NCI-H128 (cell line): ENCODE data around the gene DTNBP1.
"Not testable (repeated sequence)": the region's sequence is repeated elsewhere in the genome, so short reads cannot be mapped to it uniquely, and the experiment has no call there.

Source experiments
- DNase-seq: peaks from one replicate; lab custom pipeline; 2025; ENCODE audit not compliant: unreplicated experiment; lab: John Stamatoyannopoulos, UW

Gene DTNBP1

DNA sequence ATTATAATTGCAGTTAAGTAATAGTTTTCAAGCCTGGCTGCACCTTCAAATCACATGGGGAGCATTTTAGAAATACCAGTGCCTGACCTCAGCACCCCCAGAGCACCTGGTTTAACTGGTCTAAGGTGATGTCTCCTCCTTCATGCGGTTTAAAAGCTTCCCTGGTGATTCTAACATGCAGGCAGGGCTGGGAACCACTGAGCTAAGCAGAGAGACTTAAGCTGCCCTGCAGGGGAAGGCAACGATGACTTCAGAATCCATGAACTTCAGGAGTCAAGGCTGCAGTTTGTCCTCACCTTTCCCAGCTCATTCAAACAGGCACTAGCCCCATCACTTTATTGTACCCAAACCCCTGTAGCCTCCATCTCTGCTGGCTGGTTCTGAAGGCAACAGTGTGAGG, 6.1 kb upstream of the DTNBP1 start:
- no peak for DNase-seq

DNA sequence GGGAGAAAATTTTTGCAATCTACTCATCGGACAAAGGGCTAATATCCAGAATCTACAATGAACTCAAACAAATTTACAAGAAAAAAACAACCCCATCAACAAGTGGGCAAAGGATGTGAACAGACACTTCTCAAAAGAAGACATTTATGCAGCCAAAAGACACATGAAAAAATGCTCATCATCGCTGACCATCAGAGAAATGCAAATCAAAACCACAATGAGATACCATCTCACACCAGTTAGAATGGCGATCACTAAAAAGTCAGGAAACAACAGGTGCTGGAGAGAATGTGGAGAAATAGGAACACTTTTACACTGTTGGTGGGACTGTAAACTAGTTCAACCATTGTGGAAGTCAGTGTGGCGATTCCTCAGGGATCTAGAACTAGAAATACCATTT, 4.1 kb upstream of the DTNBP1 start:
- DNase-seq = not testable (repeated sequence)

DNA sequence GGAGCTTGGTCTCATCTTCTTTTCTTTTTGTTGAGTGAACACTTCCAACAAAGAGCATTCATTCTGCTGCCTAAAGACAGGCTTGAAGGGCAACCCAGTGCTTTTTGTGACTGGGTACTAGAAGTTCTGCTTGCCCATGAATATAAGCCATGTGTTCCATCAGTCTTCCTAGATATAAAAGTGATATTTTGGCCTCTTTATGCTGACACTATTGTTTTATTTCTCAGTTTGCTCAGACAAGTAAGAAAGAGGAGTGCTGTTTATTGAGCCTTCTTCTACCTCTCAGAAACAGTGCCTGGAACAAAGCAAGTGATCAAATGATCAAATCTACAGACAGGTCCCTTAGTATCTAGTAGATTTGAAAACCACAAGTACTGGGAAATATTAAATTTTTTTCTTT, 2.4 kb upstream of the DTNBP1 start:
- no peak for DNase-seq

DNA sequence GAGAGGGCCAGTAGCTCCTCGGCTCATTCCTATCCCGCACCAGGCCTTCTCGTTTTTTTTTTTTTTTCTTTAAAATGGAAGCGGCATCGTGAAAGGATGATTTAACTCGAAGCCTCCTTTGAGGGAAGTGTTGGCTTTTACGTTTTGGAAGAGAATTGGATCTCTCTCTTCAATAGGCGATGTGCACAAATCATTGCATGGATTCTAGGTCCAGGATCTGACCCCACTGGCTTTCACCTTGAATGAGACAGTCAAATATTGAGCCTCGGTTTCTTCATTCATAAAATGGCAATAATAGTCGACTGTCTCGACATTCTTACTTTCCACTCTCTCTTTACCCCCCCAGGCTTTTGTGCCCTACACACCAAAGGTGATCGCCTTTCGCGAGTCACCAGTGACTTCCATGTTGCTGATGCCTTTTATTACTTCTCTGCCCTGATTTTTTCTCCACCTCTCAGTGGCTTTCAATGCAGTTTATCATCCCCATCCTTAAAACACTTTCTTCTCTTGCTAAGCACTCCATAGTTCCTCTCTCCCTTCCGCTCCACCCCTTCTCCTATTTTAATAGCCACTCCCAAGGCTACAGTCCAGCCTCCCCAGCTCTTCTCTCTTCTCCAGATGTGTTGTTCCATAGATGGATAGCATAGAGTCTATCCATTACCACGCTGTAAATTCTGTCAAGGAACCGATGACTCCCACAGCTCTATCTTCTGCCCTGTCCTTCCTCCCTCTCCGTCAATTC, 473 bp upstream of the DTNBP1 start:
- no peak for DNase-seq

DNA sequence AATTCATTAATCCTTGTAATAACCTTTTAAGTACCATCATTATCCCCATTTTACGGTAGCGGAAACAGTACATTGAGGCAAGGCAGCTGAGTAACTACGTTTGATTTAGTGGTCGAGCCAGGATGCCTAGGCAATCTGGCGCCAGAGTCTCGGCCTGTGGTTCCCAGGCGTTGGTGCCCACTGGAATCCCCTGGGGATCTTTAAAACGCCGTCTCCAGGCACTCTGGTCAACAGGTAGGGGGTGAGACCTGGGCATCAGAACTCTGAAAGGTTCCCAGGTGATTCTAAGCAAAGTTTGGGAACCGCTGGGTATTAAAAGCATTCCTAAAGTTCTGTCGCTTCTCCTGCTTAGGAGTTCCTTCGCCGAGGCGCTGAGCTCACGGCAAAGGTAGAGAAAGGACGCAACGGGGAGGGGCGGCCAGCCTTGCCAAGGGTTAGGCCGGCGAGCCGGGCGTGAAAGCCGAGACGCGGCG, 939 bp downstream of the DTNBP1 start:
- DNase-seq = no peak

DNA sequence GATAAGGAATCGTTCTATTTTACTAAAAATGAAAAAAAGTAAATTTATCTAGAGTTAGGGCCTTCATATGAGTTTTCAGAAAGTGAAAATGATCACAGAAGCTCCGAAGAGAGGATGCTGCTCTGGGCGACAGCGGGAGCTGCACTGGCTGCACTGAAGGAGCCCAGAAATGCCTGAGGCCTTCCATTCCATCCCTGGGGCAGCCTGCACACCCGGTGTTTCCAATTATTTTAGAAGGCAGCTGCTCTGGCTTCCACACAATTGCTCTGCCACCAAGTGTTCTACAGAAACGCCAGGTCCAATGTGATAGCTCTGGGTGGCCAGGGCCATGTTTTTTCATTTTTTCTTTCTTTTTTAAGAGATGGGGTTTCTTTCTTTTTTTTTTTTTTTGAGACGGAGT, 3.6 kb downstream of the DTNBP1 start:
- no peak for DNase-seq

DNA sequence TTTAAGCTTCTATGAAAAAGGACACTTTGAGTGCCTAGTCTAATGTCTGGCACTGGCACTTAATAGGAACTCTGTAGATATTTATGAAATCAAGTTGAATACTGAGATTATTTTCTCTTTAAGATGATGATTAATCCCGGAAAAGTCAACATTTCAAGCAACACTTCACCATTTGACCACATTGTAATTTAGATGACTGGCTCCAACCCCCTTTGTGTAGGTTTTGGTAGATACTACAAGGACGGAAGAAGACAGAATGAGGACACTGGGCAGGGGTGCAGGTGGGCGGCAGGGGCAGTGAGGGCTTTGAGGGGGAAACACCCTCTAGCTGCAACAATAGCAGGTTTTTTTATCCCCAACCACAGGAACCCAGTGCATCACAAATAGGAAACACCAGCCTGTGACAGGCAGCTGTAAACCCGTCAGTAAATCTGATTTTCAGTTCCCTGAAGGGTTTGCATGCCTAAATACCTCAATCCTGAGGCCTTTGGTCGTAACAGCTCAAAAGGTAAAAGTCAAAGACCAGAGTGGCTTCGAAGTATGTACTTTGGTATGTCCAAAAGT, 4.6 kb downstream of the DTNBP1 start:
- no peak for DNase-seq

DNA sequence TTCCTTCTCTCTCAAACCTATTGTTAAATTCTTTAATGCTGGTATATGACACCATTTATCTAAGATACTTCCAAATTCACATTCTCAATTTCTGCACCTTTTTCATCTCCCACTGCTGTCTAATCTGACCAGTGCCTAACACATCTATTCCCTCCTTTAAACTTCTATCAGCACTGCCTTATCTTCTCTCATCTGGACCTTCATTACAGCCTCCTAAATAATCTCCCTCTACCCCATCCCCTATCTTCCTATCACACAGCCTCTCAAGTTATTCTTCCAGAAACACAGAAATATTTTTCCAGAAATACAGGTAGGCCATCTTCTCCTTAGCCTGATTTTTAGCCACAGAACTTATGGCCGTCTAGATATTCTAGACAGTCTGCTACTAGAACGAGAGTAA, 5.5 kb downstream of the DTNBP1 start:
- DNase-seq = no peak

DNA sequence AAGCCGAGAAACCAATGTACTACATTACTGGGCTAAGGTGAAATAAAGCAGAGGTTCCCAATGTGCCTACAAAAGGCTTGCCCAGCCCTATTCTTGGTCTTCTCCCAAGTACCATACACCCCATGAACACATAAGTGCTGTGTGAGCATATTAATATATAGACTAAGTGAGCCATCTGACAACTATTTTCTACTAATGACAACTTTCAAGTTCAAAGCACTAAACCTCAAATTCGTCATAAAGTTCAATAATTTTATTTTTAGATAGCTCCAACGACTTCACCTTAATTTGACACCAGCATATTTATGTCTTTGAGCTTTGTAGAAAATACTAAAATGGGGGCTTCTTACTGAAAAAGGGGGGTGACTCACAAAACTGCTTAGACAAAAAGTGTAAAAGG, 6.7 kb downstream of the DTNBP1 start:
- DNase-seq = no peak

DNA sequence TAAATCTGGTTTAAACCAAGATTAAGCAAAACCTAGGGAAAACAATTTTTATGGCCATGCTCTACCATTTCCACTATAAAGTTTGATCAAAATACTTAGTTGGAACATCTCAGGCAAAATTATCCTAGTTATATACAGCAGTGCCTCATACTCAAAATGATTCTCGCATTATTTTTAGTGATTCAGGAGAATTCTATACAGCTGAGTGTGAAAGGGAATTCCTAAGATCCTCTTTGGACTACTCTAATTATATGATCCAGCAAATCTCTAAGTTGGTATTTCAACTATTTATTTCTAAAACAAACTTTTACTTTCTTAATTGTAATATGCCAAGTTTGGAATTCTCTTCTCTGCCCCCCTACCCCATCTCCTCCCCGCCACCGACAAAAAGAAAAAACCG, 8.6 kb downstream of the DTNBP1 start:
- DNase-seq = no peak

DNA sequence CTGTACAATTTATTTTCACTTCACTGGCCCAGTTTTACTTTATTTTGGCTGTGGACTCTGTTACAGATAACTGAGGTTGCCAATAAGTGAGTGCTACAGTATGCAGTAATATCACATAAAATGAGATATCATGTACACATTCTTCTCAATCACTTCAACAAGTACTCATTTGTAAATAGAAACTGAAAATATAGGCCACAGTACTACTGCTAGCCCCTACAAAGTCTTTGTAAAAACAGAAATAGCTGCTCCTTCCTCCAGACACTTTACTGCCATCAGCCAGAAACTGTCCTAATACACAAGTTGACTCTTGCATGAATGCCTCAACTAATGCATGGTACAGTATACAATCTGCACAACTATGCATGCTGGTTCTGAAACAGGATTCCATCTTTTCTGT, 9.2 kb downstream of the DTNBP1 start:
- DNase-seq = no peak

DNA sequence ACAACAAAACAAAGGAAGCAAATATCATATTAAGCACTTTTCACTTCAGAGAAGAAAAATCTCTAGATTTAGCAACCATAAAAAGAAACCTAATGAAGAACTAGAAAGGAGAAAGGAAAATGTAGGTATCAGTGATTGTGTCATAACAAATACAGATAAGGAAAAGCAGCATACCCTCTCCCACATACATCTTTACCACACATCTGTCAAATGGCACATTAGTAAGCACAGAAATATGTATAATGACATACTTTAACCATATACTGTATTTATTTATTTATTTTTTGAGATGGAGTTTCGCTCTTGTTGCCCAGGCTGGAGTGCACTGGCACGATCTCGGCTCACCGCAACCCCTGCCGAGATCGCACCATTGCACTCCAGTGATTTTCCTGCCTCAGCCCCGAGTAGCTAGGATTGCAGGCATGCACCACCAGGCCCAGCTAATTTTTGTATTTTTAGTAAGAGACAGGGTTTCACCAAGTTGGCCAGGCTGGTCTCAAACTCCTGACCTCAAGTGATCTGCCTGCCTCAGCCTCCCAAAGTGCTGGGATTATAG, 12.7 kb downstream of the DTNBP1 start:
- DNase-seq = not testable (repeated sequence)

DNA sequence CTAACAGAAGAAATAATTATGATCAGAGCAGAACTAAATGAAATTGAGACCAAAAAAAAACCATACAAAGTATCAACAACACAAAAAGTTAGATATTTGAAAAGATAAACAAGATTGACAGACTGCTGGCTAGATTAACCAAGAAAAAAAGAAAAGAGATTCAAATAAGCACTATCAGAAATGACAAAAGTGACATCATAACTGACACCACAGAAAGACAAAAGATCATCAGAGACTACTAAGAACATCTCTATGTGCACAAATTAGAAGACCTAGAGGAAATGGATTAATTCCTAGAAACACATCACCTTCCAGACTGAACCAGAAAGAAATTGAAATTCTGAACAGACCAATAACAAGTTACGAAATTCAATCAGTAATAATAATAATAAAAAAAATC, 17.9 kb downstream of the DTNBP1 start:
- no peak for DNase-seq

DNA sequence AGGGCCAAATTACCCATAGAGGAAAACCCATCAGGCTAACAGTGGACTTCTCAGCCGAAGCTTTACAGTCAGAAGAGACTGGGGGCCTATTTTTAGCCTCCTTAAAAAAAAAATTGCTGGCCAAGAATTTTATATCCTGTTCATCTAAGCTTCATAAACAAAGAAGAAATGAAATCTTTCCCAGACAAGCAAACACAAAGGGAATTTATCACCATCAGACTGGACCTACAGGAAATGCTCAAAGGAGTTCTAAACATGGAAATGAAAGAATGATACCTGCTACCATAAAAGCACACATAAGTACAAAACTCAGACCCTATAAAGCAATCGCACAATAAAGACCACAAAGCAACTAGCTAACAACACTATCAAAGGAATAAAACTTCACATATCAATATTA, 19.3 kb downstream of the DTNBP1 start:
- DNase-seq = no peak

DNA sequence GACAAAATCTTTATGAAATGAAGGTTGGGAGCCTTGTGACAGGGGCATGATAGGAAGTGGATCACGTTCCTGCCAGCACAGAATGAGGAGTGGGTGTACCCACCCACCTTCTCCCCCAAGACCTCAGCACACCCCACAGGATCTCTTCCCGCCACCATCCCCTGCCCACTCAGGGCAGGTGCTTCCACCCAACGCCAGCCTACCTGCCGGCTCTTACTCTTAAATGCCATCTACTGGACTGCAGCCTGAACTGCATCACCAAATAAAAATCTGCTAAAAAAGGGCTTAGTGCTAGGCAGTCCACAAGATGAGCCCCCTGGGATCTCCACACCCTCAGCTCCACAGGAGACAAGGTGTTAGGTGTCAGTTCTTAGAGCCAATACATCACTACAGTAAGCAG, 20.6 kb downstream of the DTNBP1 start:
- no peak for DNase-seq

DNA sequence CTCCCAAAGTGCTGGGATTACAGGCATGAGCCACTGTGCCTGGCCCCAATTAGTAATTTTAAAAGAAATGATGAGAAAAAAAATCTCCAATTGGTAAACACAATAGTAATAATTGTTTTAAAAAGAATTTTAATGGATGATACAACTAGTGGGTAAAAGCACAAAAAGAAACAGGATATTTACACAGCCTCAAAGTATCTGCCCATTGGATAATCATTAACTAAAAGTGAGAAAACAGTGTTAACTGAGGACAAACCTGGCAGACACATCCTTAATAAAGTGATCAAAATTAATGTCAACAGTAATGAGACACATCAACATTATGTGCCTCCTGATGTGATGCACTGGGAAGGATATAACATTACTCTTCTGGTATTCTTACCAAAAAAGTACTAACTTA, 24.5 kb downstream of the DTNBP1 start:
- DNase-seq = no peak

DNA sequence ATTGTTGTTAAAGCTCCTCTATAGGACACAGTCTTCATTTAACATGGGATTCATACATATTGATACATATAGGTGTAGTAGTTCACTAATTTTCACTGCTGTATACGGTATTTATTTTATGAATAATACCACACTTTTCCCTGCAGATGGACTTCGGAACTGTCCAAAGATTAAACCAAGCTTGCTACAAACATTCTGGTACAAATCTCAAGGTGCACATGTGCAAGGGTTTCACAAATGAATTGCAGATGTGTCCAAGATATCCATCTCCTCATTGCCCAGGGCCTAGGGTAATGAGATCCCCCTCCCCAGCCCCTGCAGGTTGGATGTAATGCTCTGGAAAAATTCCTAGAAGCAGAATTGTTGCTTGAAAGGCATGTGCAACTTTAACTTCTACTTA, 31.4 kb downstream of the DTNBP1 start:
- DNase-seq = no peak

DNA sequence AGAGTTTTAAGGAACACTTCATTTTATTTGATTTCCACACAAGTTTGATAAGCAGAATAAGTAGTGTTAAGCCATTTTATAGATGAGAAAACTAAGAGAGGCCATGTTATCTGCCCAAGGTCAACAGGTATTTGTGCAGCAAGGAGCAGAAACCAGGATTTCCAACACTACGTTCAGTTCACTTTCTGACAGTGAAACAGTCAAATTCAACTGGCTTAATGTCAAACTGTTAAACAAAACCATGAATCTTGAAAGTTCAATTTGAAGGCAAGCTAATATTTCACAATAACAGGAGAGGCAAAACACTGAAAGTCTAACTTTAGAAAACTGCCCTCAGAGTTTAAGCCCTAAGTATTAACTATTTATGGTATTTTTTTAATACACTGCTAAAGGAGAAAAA, 32.6 kb downstream of the DTNBP1 start:
- no peak for DNase-seq

DNA sequence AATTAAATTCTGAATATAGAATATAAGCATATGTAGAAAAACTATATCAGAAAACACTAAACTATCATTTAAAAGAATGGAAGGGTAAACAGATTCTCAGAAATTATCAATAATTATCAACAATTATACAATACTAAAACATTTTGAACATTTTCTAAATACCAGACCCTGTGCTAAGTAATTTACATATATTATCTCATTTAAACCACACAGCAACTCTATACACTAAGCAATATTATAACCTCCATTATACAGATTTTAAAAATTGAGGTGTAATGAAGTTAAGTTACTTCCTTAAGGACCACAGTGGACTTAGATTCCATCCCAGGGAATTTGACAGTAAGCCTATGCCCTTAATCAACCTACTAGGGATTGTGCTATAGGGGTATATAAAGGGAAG, 33.3 kb downstream of the DTNBP1 start:
- no peak for DNase-seq

DNA sequence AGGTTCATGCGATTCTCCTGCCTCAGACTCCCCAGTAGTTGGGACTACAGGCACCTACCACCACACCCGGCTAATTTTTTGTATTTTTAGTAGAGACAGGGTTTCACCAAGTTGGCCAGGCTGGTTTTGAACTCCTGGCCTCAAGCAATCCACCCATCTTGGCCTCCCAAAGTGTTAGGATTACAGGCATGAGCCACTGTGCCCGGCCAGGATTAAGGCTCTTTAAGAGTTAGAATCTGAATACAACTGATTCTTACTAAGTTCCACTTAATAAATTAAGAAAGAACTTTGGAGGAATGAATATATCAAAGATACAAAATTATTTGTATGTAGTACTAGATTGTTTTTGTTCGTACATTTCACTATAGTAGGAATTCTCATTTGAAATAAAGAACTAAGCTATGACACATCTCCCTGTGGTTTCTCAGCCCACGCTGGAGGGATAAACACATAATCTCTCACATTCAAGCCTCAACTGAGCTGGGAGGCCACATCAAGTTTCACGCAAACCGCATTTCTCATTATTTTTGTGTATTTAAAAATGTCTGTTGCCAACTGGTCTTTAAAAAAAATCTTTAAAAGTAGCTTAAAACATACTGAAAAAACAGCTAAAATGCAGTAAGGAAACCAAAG, 34.2 kb downstream of the DTNBP1 start:
- no peak for DNase-seq

DNA sequence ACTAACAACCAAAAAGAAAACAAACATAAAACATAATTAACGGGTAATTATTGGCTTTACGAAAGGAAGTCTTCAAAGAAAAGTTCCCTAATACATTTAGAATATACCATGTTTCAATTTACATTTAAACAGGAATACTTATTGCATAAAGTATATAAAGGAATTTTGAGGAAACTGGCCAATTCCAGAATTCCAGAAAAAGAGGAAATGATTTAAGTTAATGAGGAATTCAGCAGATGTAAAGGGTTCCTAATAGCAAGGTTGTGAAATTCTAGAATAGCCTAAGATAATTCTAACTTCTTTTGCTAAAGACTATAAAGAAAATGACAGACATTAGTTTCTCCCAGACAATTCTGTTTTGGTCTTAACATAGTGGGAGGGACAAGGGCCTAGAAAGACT, 35.0 kb downstream of the DTNBP1 start:
- no peak for DNase-seq
